ENCODE results near the gene COL20A1. TPM values are rescaled to one million over a fixed set of nuclear protein-coding genes. Genes with fewer than 3 reads are reported as not detected.

Gene COL20A1
- total RNA-seq, 1 experiment from 2014 or later, result 2.3 TPM

GRCh38 chr20:63369024-63369530, 76.1 kb downstream of the COL20A1 start:
- no peak overlapping the region for H2AFZ ChIP-seq (ENCODE audit: low read length)
- no peak overlapping the region for H3K14ac ChIP-seq (ENCODE audit: insufficient read depth, low read length)
- H3K27me3 ChIP-seq (ENCODE audit: insufficient read depth, low read length), result no peaks in the 10 kb centered on the region
- Mint-ChIP-seq H3K27me3 (ENCODE audit: low read depth) (peaks cover 3% of the 10 kb centered on the region; the same call in 1 of the 2 replicates), H3K36me3 (ENCODE audit: insufficient read depth in 1 of 3, low read depth in 3 of 3) (no peaks in the 10 kb centered on the region), H3K4me3 (no peak overlapping the region; a peak in 2 of 5 replicates), H3K9me3 (no peaks in the 10 kb centered on the region), H3K27ac (no peak overlapping the region), H3K4me1 (peaks cover 9 to 22% of the 10 kb centered on the region in 2 experiments)
- H3K9me3 ChIP-seq (ENCODE audit: control insufficient read depth, low read depth, low read length), result no peaks in the 10 kb centered on the region
- H3K4me1 ChIP-seq (ENCODE audit: insufficient read depth, low read length), result no peaks in the 10 kb centered on the region
- no peak overlapping the region for H3K4ac ChIP-seq (ENCODE audit: low read depth, low read length)
- no peak for TF ChIP-seq CTCF (conservative IDR thresholded peaks at IDR 0.05)
- H3K9ac ChIP-seq (ENCODE audit: extremely low read depth, insufficient read length, low read length), result no peak overlapping the region
- no peak overlapping the region for H2BK5ac ChIP-seq (ENCODE audit: insufficient read length, low read length)
- H3K23ac ChIP-seq (ENCODE audit: insufficient read length, low read depth, low read length), result no peak overlapping the region
- H2BK12ac ChIP-seq (ENCODE audit: insufficient read length, low read depth, low read length), result no peak overlapping the region
- no peak overlapping the region for H3T11ph ChIP-seq (ENCODE audit: low read length)
- H2BK120ac ChIP-seq (ENCODE audit: low read depth, low read length, poor library complexity, severe bottlenecking), result no peak overlapping the region
- no peak for DNase-seq
- H3K56ac ChIP-seq (ENCODE audit: insufficient read length, low read depth, low read length), result no peak overlapping the region
- no peak overlapping the region for H4K5ac ChIP-seq (ENCODE audit: insufficient read length, low read depth, low read length)
- H3K79me2 ChIP-seq (ENCODE audit: insufficient read depth, low read length), result no peaks in the 10 kb centered on the region
- no peak overlapping the region for H2AK5ac ChIP-seq (ENCODE audit: insufficient read length, low read length)
- no CpG with 5 or more reads among the region's 10 CpGs for WGBS (ENCODE audit: extremely low coverage, insufficient read length, low lambda C conversion rate)
- no peak overlapping the region for H2BK15ac ChIP-seq (ENCODE audit: low read depth, low read length)
- no peak overlapping the region for H2BK20ac ChIP-seq (ENCODE audit: low read depth, low read length, poor library complexity, severe bottlenecking)
- H3K27ac ChIP-seq (ENCODE audit: insufficient read length, low read depth, low read length), result no peak overlapping the region
- H3K18ac ChIP-seq (ENCODE audit: insufficient read length, low read depth, low read length), result no peak overlapping the region
- H3K23me2 ChIP-seq (ENCODE audit: insufficient read length, low read depth, low read length, poor library complexity, severe bottlenecking), result no peaks in the 10 kb centered on the region
- H4K91ac ChIP-seq (ENCODE audit: insufficient read length, low read depth, low read length), result no peak overlapping the region
- H4K20me1 ChIP-seq (ENCODE audit: control insufficient read depth, insufficient read depth, insufficient read length), result peaks cover 2% of the 10 kb centered on the region
- H3K4me2 ChIP-seq (ENCODE audit: insufficient read depth, insufficient read length, low read length), result no peak overlapping the region
- H4K8ac ChIP-seq (replicated peaks; ENCODE audit: insufficient read length, low read depth, low read length), result no peak overlapping the region
- H3K79me1 ChIP-seq (ENCODE audit: insufficient read depth, low read depth, low read length, poor library complexity, severe bottlenecking), result no peaks in the 10 kb centered on the region

Measured in H9 (cell line).